ENCODE data around the gene COMTD1.

GRCh38 chr10:75228834-75229233 lies 6.9 kb downstream of the COMTD1 start:
- TF ChIP-seq CTCF (IDR thresholded peaks at IDR 0.05) (no peak), POLR2A (IDR thresholded peaks at IDR 0.05) (no peak)

Data from lower leg skin (tissue), 3 donors.